PFSK-1 (cell line): ENCODE measurements around the gene CASQ2. TPM values are rescaled to one million over a fixed set of nuclear protein-coding genes. Genes with fewer than 3 reads are reported as not detected.

ENCODE experiments used
- FOXP2 ChIP-seq: optimal IDR thresholded peaks from 2 replicates; pipeline ENCODE3; 2011; ENCODE audit warnings: borderline replicate concordance, control low read depth, inconsistent platforms; ENCODE audit not compliant: insufficient read depth; ENCODE audit errors: extremely low read length, extremely low read depth
- POLR2AphosphoS5 ChIP-seq: IDR thresholded peaks from 2 replicates; pipeline ENCODE4 v1.6.1; 2012; ENCODE audit warnings: low read depth, mild to moderate bottlenecking, control low read depth, low read length, moderate library complexity
- REST ChIP-seq, 2 experiments: IDR thresholded peaks; 2 replicates each; pipeline versions ENCODE4 v1.6.1 to v1.8.0; 2011 to 2012; ENCODE audit warnings: low read depth in 2 of 2, low read length in 2 of 2, control low read depth in 1 of 2, inconsistent platforms in 1 of 2, mild to moderate bottlenecking in 1 of 2, moderate library complexity in 1 of 2; ENCODE audit not compliant: insufficient read depth in 1 of 2
- SIN3A ChIP-seq: IDR thresholded peaks from 2 replicates; pipeline ENCODE4 v1.6.1; 2012; ENCODE audit warnings: mild to moderate bottlenecking, low read length, moderate library complexity, borderline replicate concordance; ENCODE audit not compliant: insufficient read depth
- TAF1 ChIP-seq: IDR thresholded peaks from 2 replicates; pipeline ENCODE4 v1.6.1; 2012; ENCODE audit warnings: low read length, control low read depth, borderline replicate concordance; ENCODE audit not compliant: insufficient read depth
- polyA plus RNA-seq: library from polyadenylated mRNA; unstranded; fragments of >200 nt; gene quantifications from one replicate; pipeline ENCODE4 v1.2.1, GENCODE V29; 2012; ENCODE audit warnings: low read depth, missing spikeins; ENCODE audit not compliant: insufficient read length

The CASQ2 gene
- polyA plus RNA-seq = not detected

GRCh38 chr1:115768549-115768948 is at the start of gene CASQ2:
Gene CASQ2 (minus strand): TSS chr1:115768714. CDS start chr1:115768541, 173 bp downstream.
- no peak for TF ChIP-seq TAF1
- TF ChIP-seq POLR2AphosphoS5 = no peak
- TF ChIP-seq REST (IDR thresholded peaks at IDR 0.05; ENCODE audit: insufficient read depth in 1 of 2, low read depth in 2 of 2, low read length in 2 of 2) = no peak
- TF ChIP-seq SIN3A = no peak
- TF ChIP-seq FOXP2 = no peak

DNA sequence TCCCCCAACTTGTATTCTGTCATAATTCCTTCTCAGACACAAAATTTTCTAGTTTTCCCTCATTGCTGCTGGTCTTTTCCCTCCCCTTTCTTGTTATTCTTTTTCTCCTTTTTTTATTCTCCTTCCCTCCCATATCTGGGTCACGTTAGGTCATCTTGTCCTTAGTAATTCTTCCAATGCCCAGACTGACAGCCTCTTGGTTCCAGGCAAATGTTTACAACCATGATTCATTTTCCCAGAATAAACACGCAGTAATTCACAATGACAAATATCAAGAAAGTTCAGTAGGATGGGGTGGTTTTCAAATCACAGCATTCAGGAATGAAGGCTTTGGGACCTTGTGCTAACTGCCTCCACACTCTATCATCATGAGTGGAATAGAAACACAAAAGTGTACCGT is 47.2 kb upstream of the CASQ2 start:
- no peak for TF ChIP-seq SIN3A
- TF ChIP-seq REST (IDR thresholded peaks at IDR 0.05; ENCODE audit: insufficient read depth in 1 of 2, low read depth in 2 of 2, low read length in 2 of 2) = no peak
- TF ChIP-seq POLR2AphosphoS5 = no peak
- TF ChIP-seq TAF1 = no peak
- TF ChIP-seq FOXP2 = no peak

GRCh38 chr1:115814685-115815398 is 46.3 kb upstream of the CASQ2 start:
- TF ChIP-seq FOXP2 = no peak
- no peak for TF ChIP-seq REST (IDR thresholded peaks at IDR 0.05; ENCODE audit: insufficient read depth in 1 of 2, low read depth in 2 of 2, low read length in 2 of 2)
- no peak for TF ChIP-seq SIN3A
- TF ChIP-seq POLR2AphosphoS5 = no peak
- no peak for TF ChIP-seq TAF1

- TF ChIP-seq SIN3A = no peak
- no peak for TF ChIP-seq FOXP2
- no peak for TF ChIP-seq POLR2AphosphoS5
- TF ChIP-seq REST (IDR thresholded peaks at IDR 0.05; ENCODE audit: insufficient read depth in 1 of 2, low read depth in 2 of 2, low read length in 2 of 2) = no peak
- TF ChIP-seq TAF1 = no peak
Measured at GRCh38 chr1:115813727-115814126, 45.2 kb upstream of the CASQ2 start.
